ENCODE results near the gene AKIRIN1.
"Not testable (repeated sequence)": the region's sequence is repeated elsewhere in the genome, so short reads cannot be mapped to it uniquely, and the experiment has no call there.

AKIRIN1 gene, protein sequence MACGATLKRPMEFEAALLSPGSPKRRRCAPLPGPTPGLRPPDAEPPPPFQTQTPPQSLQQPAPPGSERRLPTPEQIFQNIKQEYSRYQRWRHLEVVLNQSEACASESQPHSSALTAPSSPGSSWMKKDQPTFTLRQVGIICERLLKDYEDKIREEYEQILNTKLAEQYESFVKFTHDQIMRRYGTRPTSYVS

DNA sequence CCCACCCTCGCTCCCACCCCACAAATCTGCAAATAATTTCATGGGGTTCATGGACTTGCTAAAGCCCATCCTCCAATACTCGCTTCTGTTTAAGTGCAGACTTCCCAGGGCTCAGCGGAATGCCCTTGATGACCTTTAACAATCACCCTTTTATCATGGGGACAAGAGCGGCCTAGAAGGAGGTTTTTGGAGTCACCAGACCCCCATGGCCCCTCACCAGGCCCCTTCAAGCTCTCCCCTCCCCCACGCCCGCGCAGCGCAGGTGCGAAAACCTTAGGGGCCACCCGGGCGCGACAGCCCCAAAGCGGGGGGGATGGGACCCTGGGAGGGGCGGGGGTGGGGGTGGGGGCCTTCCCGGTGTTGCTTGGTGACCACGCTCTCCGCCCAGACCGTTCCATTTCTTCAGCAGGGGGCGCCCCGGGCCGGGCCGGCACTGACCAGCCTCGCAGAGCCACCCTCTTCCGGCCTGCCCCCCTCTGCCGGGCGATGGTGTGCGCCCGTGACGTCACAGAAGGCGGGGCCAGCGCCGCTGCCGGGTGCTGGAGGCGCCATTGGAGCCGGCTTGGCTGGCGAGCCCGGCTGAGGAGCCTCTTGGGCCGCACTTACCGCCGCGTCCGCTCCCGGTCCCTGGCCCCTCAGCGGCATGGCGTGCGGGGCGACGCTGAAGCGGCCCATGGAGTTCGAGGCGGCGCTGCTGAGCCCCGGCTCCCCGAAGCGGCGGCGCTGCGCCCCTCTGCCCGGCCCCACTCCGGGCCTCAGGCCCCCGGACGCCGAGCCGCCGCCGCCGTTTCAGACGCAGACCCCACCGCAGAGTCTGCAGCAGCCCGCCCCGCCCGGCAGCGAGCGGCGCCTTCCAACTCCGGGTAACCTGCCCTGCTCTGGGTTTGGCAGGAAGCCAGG, at the start of gene AKIRIN1:
TSS of gene AKIRIN1 (plus strand) at position 539 of the 900 bp plus-strand sequence. CDS start at position 644, 105 bp downstream.
- peak; percentile 97 for DNase-seq (ENCODE audit: low spot score)

DNA sequence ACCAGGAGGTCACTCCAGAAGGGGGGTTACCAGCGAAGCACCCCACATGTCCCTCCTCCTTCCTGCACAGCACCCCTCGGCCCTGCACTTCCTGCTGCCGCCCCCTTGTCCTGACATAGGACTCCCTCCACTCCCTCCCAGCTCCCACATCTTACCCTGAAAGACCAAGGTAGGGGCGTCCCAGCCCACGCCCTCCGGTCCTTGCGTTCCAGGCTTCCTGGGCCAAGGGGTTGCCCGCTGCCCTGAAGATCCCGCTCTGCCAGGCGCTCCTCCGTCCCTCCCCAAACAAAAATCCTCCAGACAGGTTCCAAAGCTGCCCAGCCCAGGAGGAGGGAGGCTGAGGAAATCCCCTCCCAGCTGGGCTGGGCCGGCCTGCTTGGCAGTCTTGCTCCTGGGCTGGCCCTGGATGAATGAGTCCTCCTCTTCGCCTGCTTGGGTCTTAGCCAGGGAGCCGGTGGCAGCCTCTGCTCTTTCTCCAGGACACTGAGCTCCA, 49.5 kb upstream of the AKIRIN1 start, which contains the start of gene RHBDL2:
TSS of gene RHBDL2 (minus strand) at position 304 of the 493 bp plus-strand sequence. CDS start 22,618 bp downstream, outside the sequence.
- peak; percentile 86 for DNase-seq (ENCODE audit: low spot score)

DNA sequence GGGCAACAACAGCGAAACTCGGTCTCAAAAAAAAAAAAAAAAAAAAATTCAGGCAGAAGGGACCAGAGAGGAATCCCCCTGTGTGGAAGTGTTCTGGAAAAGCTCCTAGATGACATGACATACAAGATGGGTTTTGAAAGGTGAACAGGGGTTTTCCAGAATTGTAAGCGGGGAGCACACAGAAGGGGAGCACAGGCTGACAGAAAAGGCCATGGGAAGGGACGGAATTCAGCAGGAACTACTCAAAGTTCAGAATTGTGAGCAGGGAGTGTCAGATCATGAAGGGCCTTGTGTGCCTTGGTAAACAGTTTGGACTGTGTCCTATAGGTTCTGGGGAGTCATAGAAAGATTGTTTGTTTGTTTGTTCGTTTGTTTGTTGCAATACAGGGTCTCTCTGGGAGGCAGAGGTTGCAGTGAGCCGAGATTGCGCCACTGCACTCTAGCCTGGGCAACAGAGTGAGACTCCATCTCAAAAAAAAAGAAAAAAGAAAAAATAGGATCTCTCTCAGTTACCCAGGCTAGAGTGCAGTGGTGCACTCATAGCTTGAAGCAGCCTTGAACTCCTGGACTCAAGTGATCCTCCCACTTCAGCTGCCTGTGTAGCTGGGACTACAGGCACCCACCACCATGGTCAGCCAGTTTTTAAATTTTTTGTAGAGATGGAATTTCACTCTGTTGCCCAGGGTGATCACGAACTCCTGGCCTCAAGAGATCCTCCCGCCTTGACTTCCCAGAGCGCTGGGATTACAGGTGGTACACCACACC, 48.2 kb upstream of the AKIRIN1 start:
- no peak for DNase-seq (ENCODE audit: low spot score)

DNA sequence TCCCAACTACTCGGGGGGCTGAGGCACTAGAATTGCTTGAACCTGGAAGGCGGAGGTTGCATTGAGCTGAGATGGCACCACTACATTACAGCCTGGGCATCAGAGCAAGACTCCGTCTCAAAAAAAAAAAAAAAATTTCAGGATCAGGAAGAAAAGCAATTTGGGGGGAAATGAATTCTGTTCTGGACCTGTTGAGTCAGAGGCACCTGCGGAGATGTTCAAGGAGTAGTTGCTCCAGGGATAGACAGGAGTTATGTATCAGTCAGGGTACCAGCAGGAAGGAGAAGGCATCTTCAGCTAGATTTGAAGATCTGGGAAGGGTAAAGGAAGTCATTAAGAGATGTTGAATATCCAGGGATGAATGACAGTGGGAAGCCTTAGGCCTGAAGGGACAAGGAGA, 46.5 kb upstream of the AKIRIN1 start:
- DNase-seq (ENCODE audit: low spot score), result no peak

DNA sequence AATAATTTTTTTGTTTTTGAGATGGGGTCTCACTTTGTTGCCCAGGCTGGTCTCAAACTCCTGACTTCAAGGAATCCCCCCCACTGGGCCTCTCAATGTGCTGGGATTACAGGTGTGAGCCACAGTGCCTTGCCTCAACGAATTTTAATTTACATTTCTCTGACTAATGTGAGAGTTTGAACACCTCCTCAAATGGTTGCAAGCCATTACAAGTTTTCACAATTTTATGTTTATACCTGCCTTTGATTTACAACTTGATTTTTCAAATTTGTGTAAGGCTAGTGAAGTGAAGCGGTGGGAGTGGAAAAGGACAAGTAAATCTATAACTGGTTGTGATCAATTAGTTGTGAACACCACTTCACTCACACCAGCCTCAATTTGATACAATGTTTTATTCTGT, 40.5 kb upstream of the AKIRIN1 start:
- no peak for DNase-seq (ENCODE audit: low spot score)

DNA sequence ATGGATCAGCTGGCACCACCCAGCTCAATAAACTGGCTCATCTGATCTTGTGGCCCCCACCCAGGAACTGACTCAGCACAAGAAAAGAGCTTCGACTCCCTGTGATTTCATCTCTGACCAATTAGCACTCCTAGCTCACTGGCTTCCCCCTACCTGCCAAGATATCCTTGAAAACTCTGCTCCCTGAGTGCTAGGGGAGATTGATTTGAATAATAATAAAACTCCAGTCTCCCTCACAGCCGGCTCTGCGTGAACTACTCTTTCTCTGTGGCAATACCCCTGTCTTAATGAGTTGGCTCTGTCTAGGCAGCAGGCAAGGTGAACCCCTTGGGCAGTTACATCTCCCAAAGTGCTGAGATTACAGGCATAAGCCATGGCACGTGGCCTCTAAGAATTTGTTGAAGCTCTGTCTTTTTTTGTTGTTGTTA, 37.6 kb upstream of the AKIRIN1 start:
- no peak for DNase-seq (ENCODE audit: low spot score)

DNA sequence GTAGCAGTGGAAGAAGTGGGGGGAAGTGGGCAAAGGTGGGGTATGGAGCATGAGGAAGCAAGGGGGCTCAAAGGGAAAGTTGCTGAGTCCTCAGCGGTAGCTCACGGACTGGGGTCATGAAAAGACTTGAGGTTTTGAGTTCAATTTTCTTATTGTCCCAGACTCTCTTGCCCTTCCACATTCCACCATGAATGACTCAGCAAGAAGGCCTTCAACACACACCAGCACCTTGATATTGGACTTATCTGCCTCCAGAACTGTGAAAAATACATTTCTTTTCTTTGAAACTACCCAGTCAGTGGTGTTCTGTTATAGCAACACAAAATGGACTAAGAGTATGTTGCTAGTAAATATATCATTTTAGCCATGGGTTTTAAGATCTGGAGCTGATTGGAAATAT, 32.1 kb upstream of the AKIRIN1 start:
- DNase-seq (ENCODE audit: low spot score), result no peak

DNA sequence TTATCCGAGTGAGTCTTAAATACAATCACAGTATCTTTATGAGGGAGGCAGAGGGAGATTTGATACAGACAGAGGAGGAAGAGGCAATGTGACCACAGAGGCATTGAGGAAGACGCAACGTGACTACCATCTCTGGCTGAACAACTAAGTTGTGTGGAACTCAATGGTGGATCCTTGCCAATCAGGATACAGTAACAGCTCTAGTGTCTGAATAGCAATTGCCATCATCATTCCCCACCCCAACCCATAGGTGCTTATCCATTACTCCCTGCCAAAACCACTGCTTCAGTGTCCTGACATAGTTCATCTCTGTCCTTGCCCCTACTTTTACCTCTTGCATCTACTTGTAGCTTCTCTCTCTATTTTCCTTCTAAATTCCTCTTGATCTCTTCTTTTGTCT, 29.0 kb upstream of the AKIRIN1 start:
- DNase-seq (ENCODE audit: low spot score), result no peak

DNA sequence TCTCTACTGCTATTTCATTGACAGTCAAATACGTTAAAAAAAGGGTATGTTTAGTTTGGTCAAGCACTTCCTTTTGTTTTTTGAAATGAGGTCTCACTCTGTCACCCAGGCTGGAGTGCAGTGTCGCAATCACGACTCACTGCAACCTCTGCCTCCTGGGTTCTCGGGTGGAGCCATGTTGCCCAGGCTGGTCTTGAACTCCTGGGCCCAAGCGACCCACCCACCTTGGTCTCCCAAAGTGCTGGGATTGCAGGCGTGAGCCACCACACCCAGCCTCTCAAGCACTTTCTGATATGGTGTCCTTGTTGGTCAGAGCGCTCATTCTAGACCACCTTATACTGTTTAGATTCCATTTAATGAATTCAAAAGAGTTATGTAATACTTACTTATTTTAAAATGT, 28.5 kb upstream of the AKIRIN1 start:
- DNase-seq (ENCODE audit: low spot score), result no peak

DNA sequence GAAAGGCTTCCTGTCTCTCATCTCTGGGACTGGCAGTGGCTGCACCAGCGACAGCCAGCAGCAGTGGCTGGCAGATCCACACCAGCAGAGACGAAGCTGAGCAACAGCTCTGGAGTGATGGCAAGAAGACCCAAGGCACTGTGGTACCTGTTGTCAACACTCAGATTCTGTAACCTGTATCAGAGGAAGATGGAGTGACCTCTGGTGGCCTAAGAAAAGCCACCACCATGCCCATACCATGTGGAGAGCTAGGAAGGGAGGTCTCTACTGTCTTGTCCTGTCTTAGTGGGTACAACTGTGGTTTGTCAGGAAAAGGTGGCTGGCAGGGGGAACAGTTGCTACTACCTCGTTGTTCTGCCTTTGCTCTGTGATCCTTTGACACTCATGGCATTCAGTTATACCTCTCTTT, 26.9 kb upstream of the AKIRIN1 start:
- DNase-seq (ENCODE audit: low spot score), result peak; percentile 11

DNA sequence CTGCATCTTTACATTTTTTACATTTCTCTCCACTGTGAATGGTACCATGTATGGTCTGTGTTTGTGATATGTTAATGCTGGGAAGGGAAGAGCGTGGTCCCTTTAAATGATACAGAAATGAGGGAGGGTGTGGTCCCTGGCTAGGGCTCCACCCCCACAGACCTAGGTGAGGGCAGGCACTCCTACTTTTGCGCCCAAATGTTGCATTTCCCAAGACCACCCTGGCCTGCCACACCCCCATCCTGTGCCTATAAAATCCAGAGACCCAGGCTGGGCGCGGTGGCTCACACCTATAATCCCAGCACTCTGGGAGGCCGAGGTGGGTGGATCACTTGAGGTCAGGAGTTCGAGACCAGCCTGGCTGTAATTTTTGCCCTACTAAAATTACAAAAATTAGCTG, 17.9 kb upstream of the AKIRIN1 start:
- DNase-seq (ENCODE audit: low spot score), result not testable (repeated sequence)

DNA sequence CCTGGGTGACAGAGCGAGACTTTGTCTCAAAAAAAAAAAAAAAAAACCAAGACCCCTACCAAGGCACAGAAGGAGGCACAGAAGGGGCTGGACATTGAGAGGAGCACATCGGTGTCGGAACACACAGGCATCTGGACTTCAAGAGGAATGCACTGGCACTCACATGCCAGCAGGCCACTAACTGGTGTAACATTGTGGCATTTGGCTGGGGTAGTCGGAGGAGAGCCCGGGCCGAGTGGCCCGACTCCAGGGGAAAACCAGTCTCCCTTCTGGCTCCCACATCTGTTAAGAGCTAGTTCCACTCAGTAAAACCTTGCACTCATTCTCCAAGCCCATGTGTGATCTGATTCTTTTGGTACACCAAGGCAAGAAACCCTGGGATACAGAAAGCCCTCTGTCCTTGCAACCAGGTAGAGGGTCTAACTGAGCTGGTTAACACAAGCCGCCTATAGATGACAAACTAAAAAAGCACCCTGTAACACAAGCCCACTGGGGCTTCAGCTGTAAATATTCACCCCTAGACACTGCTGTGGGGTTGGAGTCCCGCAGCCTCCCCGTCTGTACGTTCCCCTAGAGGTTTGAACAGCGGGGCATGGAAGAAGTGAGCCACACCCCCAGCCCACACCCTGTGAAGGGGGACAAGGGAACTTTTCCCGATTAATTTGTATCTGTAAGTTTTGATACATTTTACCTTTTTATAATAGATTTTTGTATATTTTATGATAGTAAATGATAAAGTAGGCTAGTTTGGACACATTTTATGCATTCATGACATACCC, 17.2 kb upstream of the AKIRIN1 start:
- no peak for DNase-seq (ENCODE audit: low spot score)

DNA sequence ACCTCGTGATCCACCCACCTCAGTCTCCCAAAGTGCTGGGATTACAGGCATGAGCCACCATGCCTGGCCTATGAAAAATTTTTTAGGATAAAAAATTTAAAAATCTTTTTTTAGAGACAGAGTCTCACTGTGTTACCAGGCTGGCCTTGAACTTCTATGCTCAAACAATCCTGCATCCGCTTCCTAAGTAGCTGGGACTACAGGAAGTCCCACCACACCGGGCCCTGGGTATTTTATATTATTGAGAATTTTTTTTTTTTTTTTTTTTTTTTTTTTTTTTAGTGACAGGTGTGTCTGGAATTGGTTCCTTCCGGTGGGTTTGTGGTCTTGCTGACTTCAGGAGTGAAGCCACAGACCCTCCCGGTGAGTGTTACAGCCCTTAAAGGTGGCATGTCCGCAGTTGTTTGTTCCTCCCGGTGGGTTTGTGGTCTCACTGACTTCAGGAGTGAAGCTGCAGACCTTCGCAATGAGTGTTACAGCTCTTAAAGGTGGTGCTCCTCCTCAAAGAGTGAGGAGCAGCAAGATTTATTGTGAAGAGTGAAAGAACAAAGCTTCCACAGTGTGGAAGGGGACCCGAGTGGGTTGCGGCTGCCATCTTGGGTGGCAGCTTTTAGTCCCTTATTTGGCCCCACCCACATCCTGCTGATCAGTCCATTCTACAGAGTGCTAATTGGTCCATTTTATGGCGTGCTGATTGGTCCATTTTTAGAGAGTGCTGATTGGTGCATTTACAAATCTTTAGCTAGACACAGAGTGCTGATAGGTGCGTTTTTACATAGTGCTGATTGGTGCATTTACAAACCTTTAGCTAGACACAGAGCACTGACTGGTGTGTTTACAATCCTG, 13.5 kb upstream of the AKIRIN1 start:
- not testable (repeated sequence) for DNase-seq (ENCODE audit: low spot score)

DNA sequence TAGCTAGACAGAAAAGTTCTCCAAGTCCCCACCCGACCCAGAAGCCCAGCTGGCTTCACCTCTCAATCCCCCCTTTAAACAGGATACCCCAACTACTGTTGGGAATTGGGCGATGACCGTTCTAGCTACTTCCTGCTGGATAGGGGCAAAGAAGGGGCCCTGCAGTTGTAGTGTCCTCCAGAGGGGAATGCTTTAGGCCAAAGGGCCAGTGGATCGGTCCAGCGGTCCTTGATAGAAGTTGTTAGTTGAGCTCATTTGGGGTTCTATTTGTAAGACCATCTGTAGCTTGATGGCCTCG, 12.9 kb upstream of the AKIRIN1 start:
- DNase-seq (ENCODE audit: low spot score), result not testable (repeated sequence)

DNA sequence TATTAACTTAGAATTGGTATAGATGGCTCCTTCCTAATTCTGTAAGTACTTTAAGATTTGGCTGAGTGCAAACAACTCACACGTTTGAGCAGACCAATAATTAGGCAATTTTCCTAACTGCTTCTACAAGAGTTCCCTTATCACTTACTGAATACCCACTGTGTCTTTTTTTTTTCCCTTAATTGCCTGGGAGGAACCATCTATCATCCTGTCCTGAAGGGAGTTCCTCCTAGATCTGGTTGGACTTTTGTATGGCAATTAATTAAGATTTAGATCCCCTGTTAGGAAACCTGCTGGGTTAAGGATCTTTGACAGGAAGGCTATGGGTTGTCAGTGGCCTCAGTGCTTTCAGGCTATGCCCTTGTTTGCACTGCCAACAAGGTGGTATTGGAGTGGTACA, 11.7 kb upstream of the AKIRIN1 start:
- DNase-seq (ENCODE audit: low spot score), result not testable (repeated sequence)

DNA sequence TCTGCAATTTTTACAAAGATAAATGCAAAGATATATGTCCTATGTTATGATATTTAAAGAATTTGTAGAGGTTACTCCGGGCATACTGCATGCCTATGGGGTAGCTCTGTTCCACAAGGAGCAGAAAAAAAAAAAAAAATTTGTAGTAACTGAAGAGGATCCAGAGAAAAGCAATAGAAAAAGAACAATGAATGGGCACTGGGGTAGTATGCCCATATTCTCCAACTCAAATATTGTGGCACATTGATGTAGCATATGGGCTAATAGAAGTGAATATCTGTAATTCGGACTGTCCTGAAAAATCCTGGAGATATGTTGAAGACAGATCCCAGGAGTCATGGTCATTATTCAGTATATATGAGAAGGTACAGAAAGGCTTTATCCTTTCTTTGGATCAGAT, 1.1 kb upstream of the AKIRIN1 start:
- no peak for DNase-seq (ENCODE audit: low spot score)

DNA sequence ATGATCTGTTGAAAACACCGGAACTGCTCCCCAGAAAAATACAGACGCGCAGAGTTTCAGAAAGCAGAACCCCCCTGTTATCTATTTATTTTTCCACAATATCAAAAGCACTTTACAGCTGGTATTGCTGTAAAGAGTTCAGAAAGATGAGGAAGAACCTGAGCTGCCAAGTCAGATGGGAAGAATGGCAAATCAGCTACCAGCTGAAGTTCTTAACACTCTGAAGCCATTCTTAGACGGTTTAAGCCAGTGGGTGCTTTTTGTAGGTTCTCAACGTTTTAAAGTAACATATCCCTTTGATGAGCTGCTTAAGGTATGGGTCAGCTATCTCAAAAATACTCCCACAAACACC, 714 bp upstream of the AKIRIN1 start:
- peak; percentile 34 for DNase-seq (ENCODE audit: low spot score)

DNA sequence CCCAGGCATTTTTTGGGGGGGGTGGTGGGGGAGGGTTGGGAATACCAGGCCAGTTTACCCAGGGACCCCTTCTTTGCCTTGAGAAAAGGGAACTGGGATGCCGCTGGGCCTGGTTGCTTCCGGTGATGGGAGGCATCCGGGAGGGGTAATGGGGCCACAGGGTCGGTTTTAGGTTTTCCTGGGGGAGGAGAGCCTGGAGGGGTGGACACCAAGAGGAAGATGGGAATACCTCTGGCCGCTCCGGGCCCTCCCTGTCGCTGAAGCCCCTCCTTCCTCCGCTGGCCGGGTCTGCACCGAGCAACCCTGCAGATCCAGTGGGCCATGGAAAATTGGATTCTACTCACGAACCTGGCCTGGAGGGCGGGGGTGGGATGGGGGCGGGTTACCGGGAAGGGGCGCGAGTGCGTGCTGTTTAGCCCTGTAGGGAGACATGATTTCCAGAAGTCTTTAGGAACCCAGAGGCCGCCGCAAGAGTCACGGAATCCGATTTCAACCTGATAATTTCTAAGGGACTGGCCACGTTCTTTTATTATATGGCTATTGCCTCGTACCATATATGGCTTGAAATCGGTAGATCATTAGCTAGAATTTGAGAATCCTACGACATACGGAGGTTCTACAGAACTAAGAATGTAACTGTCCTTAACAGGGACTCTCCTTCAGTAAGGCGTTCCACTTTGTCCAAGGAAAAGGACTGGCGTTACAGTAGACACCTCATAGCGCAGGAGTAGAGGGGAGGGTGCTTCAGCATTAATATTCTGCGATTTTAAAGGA, 749 bp downstream of the AKIRIN1 start:
- DNase-seq (ENCODE audit: low spot score), result peak; percentile 43

DNA sequence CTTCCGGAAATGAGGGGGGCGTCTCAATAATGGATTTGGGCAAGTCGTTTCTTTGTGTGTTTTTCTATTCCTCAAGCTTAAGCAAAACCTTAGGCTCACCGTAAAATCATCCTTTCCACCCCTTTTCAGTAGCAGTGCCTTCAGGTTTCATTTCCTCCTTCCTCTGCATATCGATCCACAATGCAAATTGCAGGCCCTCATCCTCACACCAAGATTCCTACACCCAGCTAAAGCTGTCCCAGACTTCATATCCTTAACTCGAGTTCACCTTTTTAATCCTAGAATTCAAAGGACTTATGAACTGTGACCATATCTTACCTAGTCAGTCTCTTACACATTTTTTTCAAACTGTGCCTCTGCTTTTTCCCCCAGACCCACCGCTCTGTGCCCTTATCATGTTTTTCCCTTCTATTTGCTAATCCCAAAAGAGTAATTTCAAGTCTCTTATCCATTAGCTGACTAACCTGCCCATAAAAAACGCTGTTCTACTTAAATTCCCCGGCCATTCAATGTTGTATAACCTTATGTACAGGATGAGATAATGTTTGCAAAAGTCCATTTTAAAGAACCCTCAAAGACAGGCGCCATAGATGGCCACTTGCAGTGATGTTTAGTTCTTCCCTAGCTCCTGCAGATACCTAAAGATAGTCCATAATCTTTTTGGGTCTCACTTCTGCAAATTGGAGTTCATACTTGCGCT, 1.5 kb downstream of the AKIRIN1 start:
- DNase-seq (ENCODE audit: low spot score), result peak; percentile 7

Data from Ammon's horn (tissue), 1 donor.